Ovary (tissue), 3 donors: Measurements from ENCODE around the gene ROM1.

Experiments
- EP300 ChIP-seq: sonication (generic); formaldehyde crosslinking; IDR thresholded peaks from one replicate; pipeline ENCODE4 v1.6.1; 2017; ENCODE audit warnings: antibody characterized with exemption
- POLR2A ChIP-seq: fragments of 450-650 bp; IDR thresholded peaks from one replicate; pipeline ENCODE4 v1.6.1; 2017; ENCODE audit warnings: antibody characterized with exemption, mild to moderate bottlenecking, moderate library complexity
- TF ChIP-seq, protein P1 (sequence below), 3 donors: fragments of 450-650 bp in 2 of 3; fragments of 200-600 bp in 1 of 3; IDR thresholded peaks; one replicate each; pipeline versions ENCODE4 v1.5.1 to v1.8.0; 2016 to 2022; ENCODE audit warnings: antibody characterized with exemption in 3 of 3, mild to moderate bottlenecking in 1 of 3
- donor health status: DM: no; HTN: no; CAD: no.

DNA sequence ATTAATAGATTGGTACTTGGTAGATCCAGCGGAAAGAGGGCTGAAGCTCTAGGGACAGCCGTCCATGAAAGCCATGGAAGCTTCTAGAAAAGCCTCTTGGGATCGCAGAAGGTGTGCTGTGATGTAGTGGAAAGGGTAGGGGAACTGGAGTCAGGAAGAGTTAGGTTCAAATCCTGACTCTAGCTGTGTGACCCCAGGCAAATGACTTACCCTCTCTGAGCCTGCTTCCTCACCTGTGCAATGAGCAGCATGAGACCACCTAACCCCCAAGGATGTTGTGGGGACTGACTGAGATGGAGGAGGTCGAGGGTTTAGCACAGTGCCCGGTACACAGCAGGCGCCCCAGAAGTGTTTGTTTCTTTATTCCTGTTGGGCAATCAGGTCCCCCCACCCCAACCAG, 2.7 kb upstream of the ROM1 start:
- TF ChIP-seq, protein P1, sequence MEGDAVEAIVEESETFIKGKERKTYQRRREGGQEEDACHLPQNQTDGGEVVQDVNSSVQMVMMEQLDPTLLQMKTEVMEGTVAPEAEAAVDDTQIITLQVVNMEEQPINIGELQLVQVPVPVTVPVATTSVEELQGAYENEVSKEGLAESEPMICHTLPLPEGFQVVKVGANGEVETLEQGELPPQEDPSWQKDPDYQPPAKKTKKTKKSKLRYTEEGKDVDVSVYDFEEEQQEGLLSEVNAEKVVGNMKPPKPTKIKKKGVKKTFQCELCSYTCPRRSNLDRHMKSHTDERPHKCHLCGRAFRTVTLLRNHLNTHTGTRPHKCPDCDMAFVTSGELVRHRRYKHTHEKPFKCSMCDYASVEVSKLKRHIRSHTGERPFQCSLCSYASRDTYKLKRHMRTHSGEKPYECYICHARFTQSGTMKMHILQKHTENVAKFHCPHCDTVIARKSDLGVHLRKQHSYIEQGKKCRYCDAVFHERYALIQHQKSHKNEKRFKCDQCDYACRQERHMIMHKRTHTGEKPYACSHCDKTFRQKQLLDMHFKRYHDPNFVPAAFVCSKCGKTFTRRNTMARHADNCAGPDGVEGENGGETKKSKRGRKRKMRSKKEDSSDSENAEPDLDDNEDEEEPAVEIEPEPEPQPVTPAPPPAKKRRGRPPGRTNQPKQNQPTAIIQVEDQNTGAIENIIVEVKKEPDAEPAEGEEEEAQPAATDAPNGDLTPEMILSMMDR (IDR thresholded peaks at IDR 0.05): no peak
- TF ChIP-seq POLR2A: no peak
- no peak for TF ChIP-seq EP300
